ENCODE measurements around the gene NRP2.

NRP2 gene

DNA sequence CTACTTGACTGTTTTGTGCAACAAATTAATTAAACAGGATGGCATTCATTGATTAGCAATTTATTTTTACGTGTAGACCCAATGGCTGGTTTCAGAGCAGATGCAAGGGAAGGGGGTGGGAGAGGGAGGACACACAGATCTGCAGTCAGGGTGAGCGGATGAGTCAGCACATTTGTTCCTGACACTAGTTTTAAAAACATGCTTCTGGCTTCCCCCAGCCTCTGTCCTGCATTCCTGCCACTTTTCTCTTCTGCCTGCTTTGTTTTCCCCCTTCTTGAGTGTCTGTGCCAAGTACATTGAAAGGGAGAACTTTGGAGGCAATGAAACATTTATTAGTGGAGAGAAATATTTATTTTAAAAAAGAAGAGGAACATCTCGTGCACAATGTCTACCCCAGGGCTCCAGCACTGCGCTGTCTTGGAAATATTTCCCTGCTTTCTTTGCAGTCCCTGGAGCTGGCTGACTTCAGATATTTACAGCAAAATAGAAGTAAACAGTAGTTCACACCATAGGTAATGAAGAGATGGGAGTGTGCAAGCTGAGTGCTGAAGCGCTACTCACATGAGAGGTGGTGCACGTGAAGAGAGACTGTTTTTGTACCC, 52.2 kb downstream of the NRP2 start:
- no peak for DNase-seq

GRCh38 chr2:205738117-205738968, 56.0 kb downstream of the NRP2 start:
- DNase-seq = no peak

GRCh38 chr2:205739620-205740019, 57.3 kb downstream of the NRP2 start:
- no peak for DNase-seq

- no peak for DNase-seq
These were observed 58.1 kb downstream of the NRP2 start for GRCh38 chr2:205740381-205740780.

- no peak for DNase-seq
These were observed 59.1 kb downstream of the NRP2 start for GRCh38 chr2:205741256-205741978.

GRCh38 chr2:205743137-205743536, 60.8 kb downstream of the NRP2 start:
- no peak for DNase-seq

DNA sequence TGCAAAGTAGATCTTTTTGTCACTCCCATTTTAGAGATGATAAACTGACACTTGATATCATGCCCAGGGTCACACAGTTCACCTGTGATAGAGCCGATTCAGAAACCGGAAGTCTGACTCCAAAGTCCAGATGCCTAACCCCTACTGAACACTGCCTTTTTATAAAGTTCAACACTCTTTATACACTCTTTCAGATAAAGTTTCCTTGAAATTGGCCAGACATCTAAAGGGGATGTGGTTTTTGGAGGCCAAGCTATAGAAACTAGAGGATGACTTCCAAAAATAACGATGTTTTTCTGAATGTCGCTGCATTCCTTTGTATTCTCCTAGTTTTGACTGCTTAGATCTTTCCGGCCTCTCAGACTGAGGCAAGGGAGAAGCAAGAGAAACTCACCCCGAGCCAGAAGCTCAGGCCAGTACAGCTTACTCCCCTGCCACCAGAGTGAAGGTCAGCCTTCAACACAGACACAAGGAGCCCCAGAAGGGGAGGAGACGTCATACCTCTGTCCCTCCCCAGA, 61.8 kb downstream of the NRP2 start:
- DNase-seq = no peak

DNA sequence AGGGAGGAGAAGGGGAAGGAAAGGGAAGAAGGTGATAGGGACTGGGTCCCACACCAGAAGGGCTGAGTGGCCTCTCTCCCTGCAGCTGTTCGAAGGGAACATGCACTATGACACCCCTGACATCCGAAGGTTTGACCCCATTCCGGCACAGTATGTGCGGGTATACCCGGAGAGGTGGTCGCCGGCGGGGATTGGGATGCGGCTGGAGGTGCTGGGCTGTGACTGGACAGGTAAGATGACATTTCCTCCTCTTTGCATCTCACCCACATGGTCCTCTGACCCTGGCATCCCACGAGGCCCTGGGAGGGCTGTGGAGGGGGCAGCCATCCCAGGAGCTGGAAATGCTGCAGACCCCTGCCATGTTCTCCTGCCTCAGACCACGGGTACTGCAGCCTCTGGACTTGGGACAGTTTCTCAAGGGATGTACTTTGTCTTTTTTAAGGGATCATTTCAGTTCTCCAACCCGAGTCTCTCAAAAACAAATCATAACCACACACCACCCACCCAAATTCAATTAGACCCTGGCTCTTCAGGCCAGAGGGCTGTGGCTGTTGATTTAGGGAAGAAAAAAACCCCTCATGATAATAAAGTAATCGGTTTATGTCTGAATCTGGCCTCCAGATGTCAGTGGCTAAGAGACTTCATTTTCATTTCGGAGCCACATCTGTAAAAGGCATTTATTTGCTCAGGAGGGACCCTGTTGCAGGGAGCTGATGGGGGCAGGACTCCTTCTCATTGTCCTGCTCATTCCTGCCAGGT, 63.5 kb downstream of the NRP2 start:
- no peak for DNase-seq

- DNase-seq = no peak
These were observed 64.1 kb downstream of the NRP2 start for GRCh38 chr2:205746420-205746785.

DNA sequence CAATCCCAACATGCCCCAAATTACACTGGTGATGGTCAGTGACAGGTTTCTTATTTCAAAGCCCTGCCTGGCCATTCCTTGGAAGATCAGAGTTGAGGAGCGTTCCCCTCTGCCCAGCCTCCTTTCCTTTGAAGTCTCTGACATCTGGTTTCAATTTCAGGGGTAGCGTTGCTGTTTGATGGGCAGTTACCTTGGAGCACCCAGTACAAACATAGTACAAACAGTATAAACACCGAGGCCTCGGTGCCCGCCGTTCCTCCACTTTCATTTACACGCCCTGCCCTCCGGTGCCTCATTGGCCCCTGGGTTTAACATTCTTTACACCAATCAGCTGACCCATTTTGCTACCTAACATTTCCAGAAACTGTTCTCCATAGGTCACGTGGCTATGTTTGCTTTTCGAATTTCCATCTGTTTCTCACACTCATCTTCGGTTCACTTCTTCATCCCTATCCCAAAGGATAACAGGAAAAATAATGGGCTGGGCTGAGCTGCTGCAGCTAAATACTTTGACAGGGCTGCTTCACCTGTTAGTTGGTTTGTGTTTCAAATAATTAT, 65.6 kb downstream of the NRP2 start:
- DNase-seq = no peak

DNA sequence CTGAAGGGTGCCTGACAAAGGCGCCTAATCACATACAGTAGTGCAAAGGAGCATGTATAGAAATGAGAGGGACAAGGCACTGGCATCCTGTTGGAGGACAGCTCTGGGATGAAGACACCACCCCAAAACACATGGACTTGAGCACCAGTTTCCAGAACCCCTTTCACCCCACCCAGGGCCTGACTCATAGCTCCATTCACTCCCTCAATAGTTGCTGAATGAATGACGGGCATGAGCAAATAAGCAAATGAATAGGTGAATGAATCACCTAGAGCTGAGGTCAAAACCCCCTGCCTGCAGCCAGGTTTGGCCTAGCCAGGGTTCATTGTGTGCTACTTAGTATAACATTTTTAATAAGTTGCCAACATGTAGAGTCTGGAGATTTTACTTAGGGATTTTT, 66.3 kb downstream of the NRP2 start:
- no peak for DNase-seq

GRCh38 chr2:205749078-205749477, 66.8 kb downstream of the NRP2 start:
- no peak for DNase-seq

DNA sequence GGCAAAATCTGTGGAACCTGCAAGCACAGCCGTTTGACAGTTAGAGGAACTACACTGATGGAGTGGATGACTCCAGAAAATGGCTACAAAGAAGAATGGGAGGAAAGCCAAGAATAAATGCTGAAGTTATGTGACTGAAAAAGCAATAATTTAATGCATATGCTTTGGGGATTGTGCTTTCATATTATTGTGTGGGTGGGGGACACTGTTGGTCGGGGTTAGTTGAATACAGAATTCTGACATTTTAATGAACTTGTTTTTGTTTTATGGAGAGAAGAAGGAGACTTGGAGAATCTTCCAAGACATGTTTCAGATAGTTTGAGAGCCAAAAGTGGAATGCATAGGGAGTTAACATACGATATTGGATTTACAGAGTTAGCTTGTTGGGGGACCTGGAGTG, 68.5 kb downstream of the NRP2 start:
- no peak for DNase-seq

- no peak for DNase-seq
These were observed 69.3 kb downstream of the NRP2 start for GRCh38 chr2:205751569-205752031.

DNA sequence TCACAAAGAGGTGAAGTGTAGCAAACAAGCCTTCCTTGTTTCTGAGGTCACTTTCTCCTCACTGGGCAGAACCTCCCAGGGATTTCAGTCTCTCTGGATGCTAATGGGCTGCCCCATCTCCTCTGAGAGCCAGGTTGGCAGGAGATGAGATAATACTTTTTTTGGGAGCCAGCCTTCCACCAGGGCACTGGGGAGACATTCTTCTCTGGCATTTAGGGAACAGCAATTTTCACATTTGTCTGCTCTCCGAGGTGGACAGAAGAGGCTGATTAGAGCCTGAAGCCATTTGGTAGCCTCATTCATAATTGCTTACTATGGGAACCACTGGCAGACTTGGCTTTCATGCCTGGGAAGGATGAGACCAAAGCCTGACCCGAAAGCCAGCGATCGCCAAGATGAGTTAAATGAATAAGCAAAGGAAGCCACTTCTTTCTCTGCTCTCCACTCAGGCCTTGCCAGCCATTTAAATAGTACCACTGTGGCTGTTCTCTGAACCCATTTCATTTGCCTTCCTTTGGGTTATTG, 70.1 kb downstream of the NRP2 start:
- no peak for DNase-seq

GRCh38 chr2:205752924-205753323, 70.6 kb downstream of the NRP2 start:
- DNase-seq = no peak

DNA sequence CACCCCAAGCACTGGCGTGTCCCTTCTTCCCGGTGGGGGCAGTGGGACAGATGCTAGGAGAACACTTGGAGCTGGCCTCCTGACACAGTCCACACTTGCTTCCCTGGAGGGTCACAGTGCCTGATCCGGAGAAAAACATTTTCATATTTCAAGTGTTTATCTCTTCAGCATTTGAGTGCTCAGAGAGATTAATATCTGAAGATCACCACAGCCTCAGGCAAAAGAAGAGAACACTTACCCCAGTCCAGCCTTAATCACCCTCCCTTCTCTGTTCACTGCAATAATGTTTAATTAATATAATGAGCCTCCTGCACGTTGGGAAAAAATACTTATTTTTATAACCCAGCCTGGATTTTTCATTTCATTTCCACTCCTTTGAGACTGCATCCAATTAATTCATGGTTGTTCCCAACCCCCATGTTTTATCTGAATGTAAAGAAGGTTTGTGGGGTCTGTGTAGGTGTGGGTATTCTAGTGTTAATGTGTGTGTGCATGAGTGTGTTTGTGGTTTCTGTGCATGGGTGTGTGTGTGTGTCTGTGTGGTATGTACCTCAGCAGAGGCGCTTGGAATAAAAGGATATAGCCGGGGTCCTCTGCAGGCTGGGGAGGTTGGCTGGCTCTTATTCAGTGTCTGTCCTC, 72.1 kb downstream of the NRP2 start:
- DNase-seq = no peak

DNA sequence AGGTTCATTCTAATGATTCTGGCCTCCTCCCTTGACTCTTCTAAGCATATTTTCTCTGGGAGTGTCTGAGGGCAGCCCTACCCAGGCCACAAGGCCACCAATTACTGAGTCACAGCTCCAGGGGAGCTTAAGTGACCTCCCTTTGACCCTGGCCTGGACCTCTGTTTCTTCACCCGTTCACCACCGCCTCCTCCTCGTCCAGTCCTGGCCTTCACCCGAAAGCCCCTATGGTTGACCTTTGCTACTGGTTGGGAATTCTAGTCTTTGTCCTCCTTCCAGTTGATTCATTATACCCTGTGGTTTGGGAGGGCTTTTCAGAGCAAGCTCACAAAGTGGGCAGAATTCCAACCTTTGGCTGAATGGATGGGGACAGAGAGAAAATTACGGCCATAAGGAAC, 72.6 kb downstream of the NRP2 start:
- DNase-seq = no peak

DNA sequence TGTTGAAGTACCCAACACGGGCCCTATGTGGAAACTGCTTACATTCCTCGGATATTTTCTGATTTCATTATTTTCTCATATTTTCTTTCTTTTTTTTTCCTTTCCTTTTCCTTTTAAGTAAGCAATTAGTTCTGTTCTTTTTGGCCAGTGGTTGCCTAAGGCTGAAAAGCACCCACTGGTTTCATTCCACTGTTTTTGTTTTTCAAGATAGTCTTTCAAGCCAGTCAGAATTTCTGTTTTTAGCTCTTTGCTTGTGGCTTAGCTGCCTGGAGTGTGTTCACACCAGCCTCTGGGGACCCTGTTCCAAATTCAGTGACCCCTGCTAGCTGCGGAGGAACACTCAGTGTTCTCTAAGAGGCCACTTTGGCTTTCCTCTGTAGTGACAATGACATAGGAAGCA, 73.6 kb downstream of the NRP2 start:
- no peak for DNase-seq

DNA sequence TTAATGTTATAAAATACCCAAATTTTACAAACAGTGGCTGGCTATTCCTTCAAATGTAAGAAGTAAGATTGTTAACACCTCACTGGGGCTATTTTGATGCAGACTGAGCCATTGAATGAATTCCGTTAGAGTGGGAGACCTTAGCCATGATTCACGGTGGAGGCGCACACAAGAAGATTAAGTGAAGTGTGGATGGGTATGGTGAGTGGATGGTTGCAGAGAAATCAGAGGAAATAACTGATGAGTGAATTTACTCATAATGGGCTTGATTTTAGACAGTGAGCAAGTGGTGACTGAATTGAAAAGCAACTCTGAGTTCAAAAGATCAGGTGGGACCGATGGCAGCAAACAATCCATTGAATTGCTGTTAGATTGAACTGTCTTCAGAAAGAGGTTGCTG, 75.0 kb downstream of the NRP2 start:
- no peak for DNase-seq

DNA sequence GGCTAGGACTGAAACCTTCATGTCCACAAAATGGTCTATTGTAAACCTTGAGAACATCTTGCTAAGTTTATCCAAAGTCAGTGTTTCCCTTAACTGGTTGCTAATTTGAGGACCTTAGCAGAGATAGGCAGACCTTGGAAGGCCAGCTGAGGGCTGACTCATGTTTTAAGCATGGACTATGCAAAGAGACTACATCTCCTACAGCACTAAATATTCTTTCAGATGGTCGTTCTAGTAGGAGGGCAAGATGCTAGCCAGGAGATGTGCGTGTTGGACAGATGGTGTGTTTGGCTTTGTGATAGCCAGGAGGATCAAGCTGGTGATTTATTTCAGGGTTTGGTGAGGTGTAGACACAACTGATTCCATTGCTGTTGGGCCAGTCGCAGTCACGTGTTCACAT, 75.8 kb downstream of the NRP2 start:
- no peak for DNase-seq

GRCh38 chr2:205758500-205758899, 76.2 kb downstream of the NRP2 start:
- no peak for DNase-seq
